ENCODE measurements around the gene PEMT.

The PEMT gene

GRCh38 chr17:17603178-17603894 lies 11.8 kb upstream of the PEMT start:
- Histone ChIP-seq H3K9me3 (ENCODE audit: control insufficient read depth, low read length) (no peaks in the 10 kb centered on the region), H3K27me3 (replicated peaks; ENCODE audit: control insufficient read depth, insufficient read depth, low read length) (no peaks in the 10 kb centered on the region), H3K4me3 (ENCODE audit: low read length) (no peak overlapping the region), H3K9ac (ENCODE audit: low read length) (no peak overlapping the region), H3K36me3 (ENCODE audit: control insufficient read depth, insufficient read depth, low read length, severe bottlenecking) (peaks cover 9% of the 10 kb centered on the region), H3K4me1 (ENCODE audit: control insufficient read depth, insufficient read depth, low read length) (peaks cover 15% of the 10 kb centered on the region)
- no peak for DNase-seq (ENCODE audit: low read depth)

DNA sequence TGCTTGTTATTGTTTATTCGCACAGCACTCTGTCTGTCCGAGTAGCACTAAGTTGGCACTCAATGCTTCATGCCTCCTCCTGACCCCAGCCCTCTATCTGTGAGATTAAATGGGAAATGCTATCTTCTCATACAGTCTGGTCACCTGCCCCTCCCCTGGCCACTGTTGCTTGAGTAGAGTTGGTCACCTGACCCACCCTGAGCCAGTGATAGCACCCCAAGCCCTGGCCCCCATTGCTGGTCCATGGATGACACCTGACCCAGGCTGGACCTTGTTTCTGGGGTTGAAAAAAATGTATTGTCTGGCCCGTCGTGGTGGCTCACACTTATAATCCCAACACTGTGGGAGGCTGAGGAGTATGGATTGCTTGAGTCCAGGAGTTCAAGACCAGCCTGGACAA lies 8.5 kb upstream of the PEMT start:
- H3K4me1 ChIP-seq (ENCODE audit: control insufficient read depth, insufficient read depth, low read length) = peaks cover 2% of the 10 kb centered on the region
- DNase-seq (ENCODE audit: low read depth) = no peak
- no peaks in the 10 kb centered on the region for H3K27me3 ChIP-seq (replicated peaks; ENCODE audit: control insufficient read depth, insufficient read depth, low read length)
- H3K4me3 ChIP-seq (ENCODE audit: low read length) = no peak overlapping the region
- H3K9ac ChIP-seq (ENCODE audit: low read length) = no peak overlapping the region
- H3K9me3 ChIP-seq (ENCODE audit: control insufficient read depth, low read length) = no peaks in the 10 kb centered on the region
- peaks cover 9% of the 10 kb centered on the region for H3K36me3 ChIP-seq (ENCODE audit: control insufficient read depth, insufficient read depth, low read length, severe bottlenecking)

- Histone ChIP-seq H3K9ac (ENCODE audit: low read length) (no peak overlapping the region), H3K9me3 (ENCODE audit: control insufficient read depth, low read length) (no peaks in the 10 kb centered on the region), H3K36me3 (ENCODE audit: control insufficient read depth, insufficient read depth, low read length, severe bottlenecking) (no peaks in the 10 kb centered on the region), H3K4me3 (ENCODE audit: low read length) (no peak overlapping the region), H3K4me1 (ENCODE audit: control insufficient read depth, insufficient read depth, low read length) (peaks cover 5% of the 10 kb centered on the region), H3K27me3 (replicated peaks; ENCODE audit: control insufficient read depth, insufficient read depth, low read length) (no peaks in the 10 kb centered on the region)
- DNase-seq (ENCODE audit: low read depth) = no peak
These were observed 6.5 kb upstream of the PEMT start for GRCh38 chr17:17598003-17598402.

GRCh38 chr17:17595755-17596154 lies 4.2 kb upstream of the PEMT start:
- no peaks in the 10 kb centered on the region for H3K9me3 ChIP-seq (ENCODE audit: control insufficient read depth, low read length)
- DNase-seq (ENCODE audit: low read depth) = no peak
- no peaks in the 10 kb centered on the region for H3K27me3 ChIP-seq (replicated peaks; ENCODE audit: control insufficient read depth, insufficient read depth, low read length)
- H3K9ac ChIP-seq (ENCODE audit: low read length) = no peak overlapping the region
- peaks cover 17% of the 10 kb centered on the region for H3K4me1 ChIP-seq (ENCODE audit: control insufficient read depth, insufficient read depth, low read length)
- H3K36me3 ChIP-seq (ENCODE audit: control insufficient read depth, insufficient read depth, low read length, severe bottlenecking) = no peaks in the 10 kb centered on the region
- no peak overlapping the region for H3K4me3 ChIP-seq (ENCODE audit: low read length)

- Histone ChIP-seq H3K36me3 (ENCODE audit: control insufficient read depth, insufficient read depth, low read length, severe bottlenecking) (no peaks in the 10 kb centered on the region), H3K27me3 (replicated peaks; ENCODE audit: control insufficient read depth, insufficient read depth, low read length) (no peaks in the 10 kb centered on the region), H3K4me1 (ENCODE audit: control insufficient read depth, insufficient read depth, low read length) (peaks cover 37% of the 10 kb centered on the region), H3K9ac (ENCODE audit: low read length) (peak overlapping the region; percentile 98), H3K9me3 (ENCODE audit: control insufficient read depth, low read length) (no peaks in the 10 kb centered on the region), H3K4me3 (ENCODE audit: low read length) (peak overlapping the region; percentile 99)
- DNase-seq (ENCODE audit: low read depth) = no peak
These were observed 1.7 kb upstream of the PEMT start for GRCh38 chr17:17593222-17593620.

GRCh38 chr17:17590883-17591354 lies 589 bp downstream of the PEMT start:
- peak overlapping the region; percentile 99 for H3K4me3 ChIP-seq (ENCODE audit: low read length)
- H3K36me3 ChIP-seq (ENCODE audit: control insufficient read depth, insufficient read depth, low read length, severe bottlenecking) = no peaks in the 10 kb centered on the region
- DNase-seq (ENCODE audit: low read depth) = no peak
- H3K4me1 ChIP-seq (ENCODE audit: control insufficient read depth, insufficient read depth, low read length) = peaks cover 57% of the 10 kb centered on the region
- H3K9ac ChIP-seq (ENCODE audit: low read length) = peak overlapping the region; percentile 98
- no peaks in the 10 kb centered on the region for H3K27me3 ChIP-seq (replicated peaks; ENCODE audit: control insufficient read depth, insufficient read depth, low read length)
- no peaks in the 10 kb centered on the region for H3K9me3 ChIP-seq (ENCODE audit: control insufficient read depth, low read length)

GRCh38 chr17:17590141-17590751 lies 1.3 kb downstream of the PEMT start:
- Histone ChIP-seq H3K9me3 (ENCODE audit: control insufficient read depth, low read length) (no peaks in the 10 kb centered on the region), H3K36me3 (ENCODE audit: control insufficient read depth, insufficient read depth, low read length, severe bottlenecking) (no peaks in the 10 kb centered on the region), H3K4me3 (ENCODE audit: low read length) (peak overlapping the region; percentile 99), H3K9ac (ENCODE audit: low read length) (peak overlapping the region; percentile 98), H3K4me1 (ENCODE audit: control insufficient read depth, insufficient read depth, low read length) (peaks cover 61% of the 10 kb centered on the region), H3K27me3 (replicated peaks; ENCODE audit: control insufficient read depth, insufficient read depth, low read length) (no peaks in the 10 kb centered on the region)
- DNase-seq (ENCODE audit: low read depth) = no peak

DNA sequence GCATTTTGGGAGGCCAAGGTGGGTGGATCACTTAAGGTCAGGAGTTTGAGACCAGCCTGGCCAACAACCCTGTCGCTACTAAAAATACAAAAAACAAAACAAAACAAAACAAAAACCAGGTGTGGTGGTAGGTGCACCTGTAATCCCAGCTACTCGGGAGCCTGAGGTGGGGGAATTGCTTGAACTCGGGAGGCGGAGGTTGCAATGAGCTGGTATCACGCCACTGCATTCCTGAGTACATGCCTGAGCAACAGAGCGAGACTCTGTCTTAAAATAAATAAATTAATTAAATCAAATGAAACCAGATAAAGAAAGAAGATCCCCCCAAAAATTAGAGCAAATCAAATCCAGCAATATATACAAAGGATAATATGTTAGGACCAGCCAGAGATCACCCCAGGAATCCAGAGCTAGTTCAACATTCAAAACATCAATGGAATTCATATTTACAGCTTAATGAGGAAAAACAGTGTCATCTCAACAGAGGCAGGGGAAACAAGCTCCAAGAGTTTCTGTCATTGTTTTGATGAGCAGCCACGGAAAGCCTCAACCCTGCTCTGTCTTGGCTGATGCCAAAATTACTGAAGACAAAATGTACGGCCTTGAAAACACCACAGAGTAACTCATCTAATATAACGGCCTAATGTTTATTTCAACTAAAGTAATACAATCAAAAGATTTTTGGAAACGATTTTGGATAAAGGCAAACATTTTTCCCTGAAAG lies 3.7 kb downstream of the PEMT start:
- no peak for DNase-seq (ENCODE audit: low read depth)
- Histone ChIP-seq H3K9me3 (ENCODE audit: control insufficient read depth, low read length) (no peaks in the 10 kb centered on the region), H3K36me3 (ENCODE audit: control insufficient read depth, insufficient read depth, low read length, severe bottlenecking) (no peaks in the 10 kb centered on the region)

GRCh38 chr17:17582372-17582771 lies 9.1 kb downstream of the PEMT start:
- no peaks in the 10 kb centered on the region for H3K36me3 ChIP-seq (ENCODE audit: control insufficient read depth, insufficient read depth, low read length, severe bottlenecking)
- no peaks in the 10 kb centered on the region for H3K9me3 ChIP-seq (ENCODE audit: control insufficient read depth, low read length)

More for the DNA sequence above, 3.7 kb downstream of the PEMT start:
- no peaks in the 10 kb centered on the region for H3K27me3 ChIP-seq (replicated peaks; ENCODE audit: control insufficient read depth, insufficient read depth, low read length)
- H3K4me1 ChIP-seq (ENCODE audit: control insufficient read depth, insufficient read depth, low read length) = peaks cover 55% of the 10 kb centered on the region
- H3K9ac ChIP-seq (ENCODE audit: low read length) = peak overlapping the region; percentile 73
- peak overlapping the region; percentile 2 for H3K4me3 ChIP-seq (ENCODE audit: low read length)

DNA sequence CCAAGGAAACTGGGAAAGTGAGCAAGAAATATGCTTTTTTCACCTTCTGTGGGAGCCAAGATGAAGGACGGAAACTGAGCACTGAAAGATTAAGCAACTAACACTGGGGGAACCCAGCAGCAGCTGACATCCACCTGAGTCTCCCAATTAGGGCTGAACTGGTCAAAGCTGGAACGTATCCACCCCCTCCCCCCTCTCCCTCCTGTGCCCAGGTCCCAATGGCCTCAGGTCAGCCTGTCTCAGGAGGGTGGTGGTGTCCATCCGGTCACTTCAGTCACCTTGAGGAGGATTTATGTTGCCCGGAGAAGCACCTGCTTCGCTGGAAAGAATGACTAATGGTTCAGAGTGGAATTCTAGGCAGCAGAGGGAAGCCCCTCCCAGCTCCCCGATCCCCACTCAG lies 10.0 kb downstream of the PEMT start:
- Histone ChIP-seq H3K4me3 (ENCODE audit: low read length) (no peak overlapping the region), H3K27me3 (replicated peaks; ENCODE audit: control insufficient read depth, insufficient read depth, low read length) (no peaks in the 10 kb centered on the region), H3K4me1 (ENCODE audit: control insufficient read depth, insufficient read depth, low read length) (peaks cover 47% of the 10 kb centered on the region), H3K9ac (ENCODE audit: low read length) (peak overlapping the region; percentile 80), H3K36me3 (ENCODE audit: control insufficient read depth, insufficient read depth, low read length, severe bottlenecking) (no peaks in the 10 kb centered on the region), H3K9me3 (ENCODE audit: control insufficient read depth, low read length) (no peaks in the 10 kb centered on the region)
- no peak for DNase-seq (ENCODE audit: low read depth)

More at GRCh38 chr17:17582372-17582771, 9.1 kb downstream of the PEMT start:
- DNase-seq (ENCODE audit: low read depth) = no peak
- Histone ChIP-seq H3K27me3 (replicated peaks; ENCODE audit: control insufficient read depth, insufficient read depth, low read length) (no peaks in the 10 kb centered on the region), H3K9ac (ENCODE audit: low read length) (peak overlapping the region; percentile 80), H3K4me3 (ENCODE audit: low read length) (no peak overlapping the region), H3K4me1 (ENCODE audit: control insufficient read depth, insufficient read depth, low read length) (peaks cover 49% of the 10 kb centered on the region)
